GM12891 (cell line): Measurements from ENCODE around the gene ASAP3.

Experiments
- PAX5 ChIP-seq: IDR thresholded peaks from 2 replicates; pipeline ENCODE4 v1.6.1; 2011; ENCODE audit warnings: low read length, moderate library complexity, mild to moderate bottlenecking; ENCODE audit not compliant: insufficient read depth, severe bottlenecking
- POLR2A ChIP-seq: IDR thresholded peaks from 2 replicates; pipeline ENCODE4 v1.6.1; 2011; ENCODE audit warnings: low read depth, low read length, control low read depth
- POLR2AphosphoS5 ChIP-seq: IDR thresholded peaks from 2 replicates; pipeline ENCODE4 v1.6.1; 2011; ENCODE audit warnings: low read depth, low read length, control low read depth
- TAF1 ChIP-seq: IDR thresholded peaks from 2 replicates; pipeline ENCODE4 v1.6.1; 2011; ENCODE audit warnings: low read depth, low read length, control low read depth

DNA sequence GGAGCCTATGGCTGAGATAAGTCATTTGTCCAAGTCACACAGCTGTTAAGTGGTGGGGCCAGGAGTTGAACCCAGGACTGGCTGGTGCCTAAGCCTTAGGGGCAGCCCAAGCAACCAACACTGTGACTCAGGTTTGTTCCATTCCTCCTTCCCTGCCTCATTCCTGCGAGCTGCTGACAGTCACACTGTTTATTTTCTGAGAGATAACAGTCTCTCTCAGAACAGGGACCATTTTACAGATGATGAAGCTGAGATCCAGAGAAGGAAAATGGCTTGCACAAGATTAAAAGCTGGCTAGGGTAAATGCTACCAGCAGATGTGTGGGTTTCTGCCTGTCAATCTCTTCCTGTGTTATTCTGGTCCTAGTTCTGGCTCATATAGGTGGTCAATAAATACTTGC, 35.1 kb downstream of the ASAP3 start:
- TF ChIP-seq TAF1: no peak
- no peak for TF ChIP-seq POLR2A
- TF ChIP-seq PAX5: no peak
- no peak for TF ChIP-seq POLR2AphosphoS5
